GM21381 (cell line): Measurements from ENCODE around the gene MAPK8IP1.

ENCODE experiments used
- ATAC-seq: cut with Tn5 transposase; IDR thresholded peaks from one replicate; pipeline ENCODE4 v1.9.1; 2021; ENCODE audit warnings: mild to moderate bottlenecking, moderate library complexity; ENCODE audit not compliant: unreplicated experiment

MAPK8IP1 gene

GRCh38 chr11:45936511-45937054 lies 51.1 kb downstream of the MAPK8IP1 start:
- no peak for ATAC-seq

- no peak for ATAC-seq
These were observed 52.5 kb downstream of the MAPK8IP1 start for GRCh38 chr11:45937916-45938315.

GRCh38 chr11:45939836-45940235 lies 54.4 kb downstream of the MAPK8IP1 start:
- no peak for ATAC-seq

GRCh38 chr11:45941285-45941684 lies 55.8 kb downstream of the MAPK8IP1 start:
- no peak for ATAC-seq

DNA sequence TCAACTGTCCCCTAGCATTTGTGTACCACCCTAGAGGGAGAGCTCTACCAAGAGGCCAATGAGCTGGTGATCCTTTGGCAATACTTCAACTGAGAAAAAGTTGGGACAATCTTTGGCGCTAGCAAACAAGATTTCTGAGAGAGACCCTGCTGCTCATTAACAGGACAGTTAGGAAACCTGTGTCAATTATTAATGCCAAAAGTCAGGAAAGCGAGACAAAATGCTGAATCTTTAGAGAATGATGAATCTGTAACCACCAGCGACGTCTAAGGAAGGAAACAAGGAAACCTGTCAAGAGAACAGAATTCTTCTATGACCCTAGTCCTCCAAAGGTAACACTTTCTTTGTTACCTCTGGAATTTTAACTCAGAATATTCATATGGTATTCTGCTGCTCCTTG lies 56.9 kb downstream of the MAPK8IP1 start:
- ATAC-seq = no peak

GRCh38 chr11:45945397-45945999 lies 60.0 kb downstream of the MAPK8IP1 start:
- no peak for ATAC-seq

DNA sequence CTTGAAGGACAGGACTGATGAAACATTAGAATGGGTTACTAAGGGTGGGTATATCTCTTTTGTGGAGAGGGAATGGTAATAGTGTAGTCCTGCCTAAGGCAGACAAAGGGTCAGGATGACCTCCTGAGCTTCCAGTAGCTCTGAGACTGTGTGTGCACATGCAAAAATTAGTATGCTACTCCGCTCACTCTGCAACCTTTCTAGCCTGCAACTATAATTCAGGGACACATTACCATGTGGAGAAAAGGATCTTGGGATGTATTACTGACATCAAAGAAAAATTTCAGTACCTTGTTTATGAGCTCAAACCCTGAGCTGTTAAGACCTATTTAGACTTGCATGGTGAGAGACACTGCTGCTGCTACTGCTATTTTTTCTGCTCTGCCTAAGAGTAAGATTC lies 62.4 kb downstream of the MAPK8IP1 start:
- no peak for ATAC-seq

DNA sequence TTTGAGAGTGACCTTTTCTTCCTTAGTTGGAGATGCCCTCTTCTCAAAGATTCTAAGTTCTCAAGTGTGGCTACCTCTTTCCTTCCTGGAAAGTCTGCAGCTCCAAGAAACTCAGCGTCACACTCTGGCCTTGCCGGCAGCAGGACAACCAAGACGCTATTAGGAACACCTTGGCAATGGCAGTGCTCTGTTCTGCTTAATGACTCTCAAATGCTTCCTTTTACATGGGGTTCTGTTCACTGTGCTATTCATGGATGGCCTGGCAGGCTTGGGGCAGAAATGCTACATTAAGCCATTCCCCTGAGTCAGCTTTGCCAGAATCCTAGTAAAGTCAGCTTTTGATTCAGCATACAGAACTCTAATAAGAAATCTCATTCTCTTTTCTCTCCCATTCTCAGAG lies 62.9 kb downstream of the MAPK8IP1 start:
- no peak for ATAC-seq

GRCh38 chr11:45949992-45950407 lies 64.5 kb downstream of the MAPK8IP1 start:
- ATAC-seq = no peak
